Stimulated activated CD8-positive, alpha-beta memory T cell treated with anti-CD3 and anti-CD28 coated beads, Interleukin-12 subunit alpha, Interleukin-12 subunit beta, amount 100 ng/mL, for 1 hour (primary cell): Measurements from ENCODE around the gene TAF12.
"Not testable (repeated sequence)": the region's sequence is repeated elsewhere in the genome, so short reads cannot be mapped to it uniquely, and the experiment has no call there.

ENCODE experiments used
- DNase-seq: peaks from one replicate; pipeline ENCODE4 v3.0.0-alpha.2; 2020; ENCODE audit warnings: low read depth

Gene TAF12

GRCh38 chr1:28644494-28644893 is 1.6 kb upstream of the TAF12 start:
- DNase-seq, result no peak

GRCh38 chr1:28642056-28642846 is 616 bp downstream of the TAF12 start:
- no peak for DNase-seq

GRCh38 chr1:28640766-28641165 is 2.1 kb downstream of the TAF12 start:
- DNase-seq, result no peak

GRCh38 chr1:28632560-28632959 is 10.3 kb downstream of the TAF12 start:
- no peak for DNase-seq

GRCh38 chr1:28631713-28632112 is 11.2 kb downstream of the TAF12 start:
- DNase-seq, result no peak

GRCh38 chr1:28613175-28613574 is 29.7 kb downstream of the TAF12 start:
- DNase-seq, result no peak

GRCh38 chr1:28606771-28607170 is 36.1 kb downstream of the TAF12 start:
- no peak for DNase-seq

- DNase-seq, result no peak
Observed at GRCh38 chr1:28604962-28605361, 37.9 kb downstream of the TAF12 start.

GRCh38 chr1:28604411-28604810 is 38.5 kb downstream of the TAF12 start:
- no peak for DNase-seq

GRCh38 chr1:28602536-28603439 is 40.1 kb downstream of the TAF12 start:
- DNase-seq, result no peak

- DNase-seq, result no peak
Observed at GRCh38 chr1:28601696-28602095, 41.2 kb downstream of the TAF12 start.

- not testable (repeated sequence) for DNase-seq
Observed at GRCh38 chr1:28596276-28596675, 46.6 kb downstream of the TAF12 start.

- DNase-seq, result no peak
Observed at GRCh38 chr1:28595412-28596191, 47.3 kb downstream of the TAF12 start.

- DNase-seq, result not testable (repeated sequence)
Observed at GRCh38 chr1:28594686-28595411, 48.0 kb downstream of the TAF12 start.

GRCh38 chr1:28593988-28594356 is 48.9 kb downstream of the TAF12 start:
- DNase-seq, result not testable (repeated sequence)

GRCh38 chr1:28592321-28593071 is 50.4 kb downstream of the TAF12 start:
- no peak for DNase-seq

- no peak for DNase-seq
Observed at GRCh38 chr1:28591708-28592320, 51.1 kb downstream of the TAF12 start, which contains the start of gene RAB42. RAB42 (plus strand) TSS chr1:28592265; CDS start chr1:28592512, 247 bp downstream.

GRCh38 chr1:28586585-28587391 is 56.1 kb downstream of the TAF12 start:
- not testable (repeated sequence) for DNase-seq

- no peak for DNase-seq
Observed at GRCh38 chr1:28582248-28582615, 60.6 kb downstream of the TAF12 start.
